Cardiac fibroblast (primary cell): ENCODE measurements around the gene LRRC8B.

Experiments
- DNase-seq, 2 donors: peaks; one replicate each; pipeline versions ENCODE4 v3.0.0 to v3.0.0-alpha.2; 2010; ENCODE audit warnings: low read depth in 2 of 2
- H3K4me3 ChIP-seq, 2 donors: replicated peaks in 1 of 2; 1 replicate in 1 of 2; 2 replicates in 1 of 2; pipeline ENCODE4 v1.5.1; 2011; ENCODE audit warnings: low read depth in 2 of 2, low read length in 2 of 2, mild to moderate bottlenecking in 2 of 2, moderate library complexity in 1 of 2
- TF ChIP-seq, protein P1 (sequence below): IDR thresholded peaks from one replicate; pipeline ENCODE4 v1.5.1; 2011; ENCODE audit warnings: low read depth, mild to moderate bottlenecking, low read length, inconsistent platforms

LRRC8B gene

DNA sequence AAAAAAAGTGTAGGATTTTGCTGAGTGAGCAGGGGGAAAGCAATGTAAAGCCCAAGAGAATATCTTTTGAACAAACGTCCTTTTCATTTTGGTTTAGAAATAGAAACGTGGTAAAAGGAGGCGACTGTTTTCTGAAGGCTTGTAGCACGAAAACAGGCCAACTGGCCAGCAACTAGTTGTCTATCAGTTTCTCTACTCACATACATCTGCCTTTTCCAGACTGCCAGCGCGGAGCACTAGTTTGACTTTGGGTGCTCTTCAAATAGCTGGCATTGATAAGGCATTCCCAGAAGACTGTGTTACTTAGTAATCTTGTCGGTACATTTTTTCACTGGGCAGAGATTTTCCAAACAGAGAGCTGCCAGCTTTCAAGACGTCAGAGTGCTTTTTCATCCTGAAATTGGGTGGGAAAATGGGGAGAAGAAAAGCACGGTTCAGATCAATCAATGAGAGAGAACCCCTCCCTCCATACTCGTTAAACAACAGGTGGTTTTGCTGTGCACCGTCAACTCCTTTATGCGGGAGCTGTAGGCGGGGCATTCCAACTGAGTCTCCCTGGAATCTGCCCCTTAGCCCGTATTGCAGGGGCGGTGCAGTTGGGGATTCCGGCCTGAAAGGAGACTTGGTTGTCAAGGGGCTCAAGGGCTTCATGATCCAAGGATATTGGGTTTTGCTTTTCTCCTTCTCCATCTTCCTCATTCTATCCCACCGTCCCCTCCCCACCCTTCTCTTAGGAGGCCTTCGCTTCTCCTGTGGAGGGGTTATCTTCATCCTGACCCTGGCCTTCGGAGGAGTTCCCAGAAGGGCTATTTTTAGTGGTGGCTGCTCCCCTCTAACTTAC is 107.4 kb downstream of the LRRC8B start:
- peak in 1 of 2 donors; percentile 38 for DNase-seq
- TF ChIP-seq, protein P1, sequence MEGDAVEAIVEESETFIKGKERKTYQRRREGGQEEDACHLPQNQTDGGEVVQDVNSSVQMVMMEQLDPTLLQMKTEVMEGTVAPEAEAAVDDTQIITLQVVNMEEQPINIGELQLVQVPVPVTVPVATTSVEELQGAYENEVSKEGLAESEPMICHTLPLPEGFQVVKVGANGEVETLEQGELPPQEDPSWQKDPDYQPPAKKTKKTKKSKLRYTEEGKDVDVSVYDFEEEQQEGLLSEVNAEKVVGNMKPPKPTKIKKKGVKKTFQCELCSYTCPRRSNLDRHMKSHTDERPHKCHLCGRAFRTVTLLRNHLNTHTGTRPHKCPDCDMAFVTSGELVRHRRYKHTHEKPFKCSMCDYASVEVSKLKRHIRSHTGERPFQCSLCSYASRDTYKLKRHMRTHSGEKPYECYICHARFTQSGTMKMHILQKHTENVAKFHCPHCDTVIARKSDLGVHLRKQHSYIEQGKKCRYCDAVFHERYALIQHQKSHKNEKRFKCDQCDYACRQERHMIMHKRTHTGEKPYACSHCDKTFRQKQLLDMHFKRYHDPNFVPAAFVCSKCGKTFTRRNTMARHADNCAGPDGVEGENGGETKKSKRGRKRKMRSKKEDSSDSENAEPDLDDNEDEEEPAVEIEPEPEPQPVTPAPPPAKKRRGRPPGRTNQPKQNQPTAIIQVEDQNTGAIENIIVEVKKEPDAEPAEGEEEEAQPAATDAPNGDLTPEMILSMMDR, result no peak
- H3K4me3 ChIP-seq, result peak overlapping the region; percentile 71 to 95

GRCh38 chr1:89632657-89633247 is 108.1 kb downstream of the LRRC8B start, which contains the start of gene LRRC8C:
Gene LRRC8C, plus strand, starts transcription at chr1:89633120. Its CDS starts 53,354 bp downstream, at chr1:89686474.
- DNase-seq, result peak; percentile 68 to 86
- peak within 1 kb of the TSS; percentile 81 to 95 for H3K4me3 ChIP-seq
- TF ChIP-seq, protein P1, result no peak

GRCh38 chr1:89633248-89633799 is 108.7 kb downstream of the LRRC8B start:
- DNase-seq, result peak; percentile 51 to 63
- TF ChIP-seq, protein P1, result no peak
- H3K4me3 ChIP-seq, result peak overlapping the region; percentile 81 to 95

- DNase-seq, result peak; percentile 50 to 51
- H3K4me3 ChIP-seq, result peak overlapping the region; percentile 81 to 95
- TF ChIP-seq, protein P1, result no peak
Measured at GRCh38 chr1:89633800-89634625, 109.4 kb downstream of the LRRC8B start.

DNA sequence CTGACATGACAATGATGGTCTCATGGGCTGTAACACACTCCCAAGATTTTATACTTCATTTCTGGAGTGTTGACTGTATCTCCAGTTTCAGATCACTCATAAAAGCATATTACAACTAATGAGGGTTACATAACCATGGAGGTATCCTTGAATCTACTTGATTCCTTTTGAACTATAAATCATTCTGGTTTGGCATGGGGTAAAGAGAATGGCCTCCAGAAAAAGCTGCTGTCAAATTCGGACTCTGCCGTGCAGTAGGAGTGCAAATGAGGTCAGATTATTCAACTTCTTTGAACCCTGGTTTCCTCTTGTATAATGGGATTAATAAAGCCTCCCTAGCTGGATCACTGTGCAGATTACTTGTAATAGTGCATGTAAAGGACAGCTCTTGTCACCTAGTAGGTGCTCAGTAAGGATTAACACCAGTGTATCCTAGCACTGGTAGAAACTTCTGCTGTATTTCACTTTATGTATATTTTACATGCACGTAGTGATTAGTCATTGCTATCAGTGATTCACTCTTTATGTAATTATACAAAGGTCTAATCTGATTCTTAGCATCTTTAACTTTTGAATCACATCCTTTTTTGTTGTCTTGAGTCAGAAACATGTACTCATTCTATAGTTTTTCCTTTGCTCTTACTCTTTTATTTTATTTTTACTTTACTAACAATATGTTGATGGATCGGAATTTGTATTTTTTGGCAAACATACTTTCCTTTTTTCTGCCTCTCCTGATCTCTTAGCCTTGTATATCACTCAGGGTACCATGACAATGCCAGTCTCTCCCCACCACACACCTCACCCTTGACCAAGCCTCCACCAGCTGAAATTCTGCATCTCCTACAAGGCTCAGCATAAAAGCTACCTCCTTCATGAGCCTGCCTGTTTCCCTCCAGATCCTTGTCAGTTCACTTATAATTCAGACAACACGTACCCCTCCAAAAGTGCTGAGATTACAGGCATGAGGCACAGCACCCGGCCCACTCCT is 111.5 kb downstream of the LRRC8B start:
- peak overlapping the region; percentile 11 to 13 for H3K4me3 ChIP-seq
- TF ChIP-seq, protein P1, result no peak
- peak; percentile 34 to 79 for DNase-seq
